H1 (cell line): ENCODE results near the gene TTC3. TPM values are rescaled to one million over a fixed set of nuclear protein-coding genes. Genes with fewer than 3 reads are reported as not detected.

Experiments
- CTCF ChIA-PET: fragments of 300-600 bp; sonication (Branson Sonifier 250); formaldehyde crosslinking; loops from one replicate; lab custom pipeline; 2021; ENCODE audit not compliant: partially characterized antibody; lab: Charles Lee
- POLR2A ChIA-PET: fragments of 300-600 bp; sonication (Branson Sonifier 250); formaldehyde crosslinking; loops from one replicate; lab custom pipeline; 2021; ENCODE audit warnings: inconsistent platforms; ENCODE audit not compliant: partially characterized antibody; lab: Charles Lee
- DNase-seq, 2 experiments: peaks; one replicate each; pipeline versions ENCODE4 v3.0.0 to v3.0.0-alpha.2; 2010 to 2022; ENCODE audit warnings: low spot score in 2 of 2, low read depth in 1 of 2, mixed read lengths in 1 of 2
- FAIRE-seq: peaks from 2 replicates; lab custom pipeline; 2011; peaks lifted over from hg19 to GRCh38; lab: Jason Lieb, UNC
- H2AFZ ChIP-seq: 2 replicates; pipeline ENCODE4 v1.8.1; 2012; ENCODE audit warnings: low read length, inconsistent platforms
- H2AK5ac ChIP-seq: 2 replicates; pipeline ENCODE4 v1.6.1; 2013; ENCODE audit warnings: low read depth, low read length
- H2BK120ac ChIP-seq: replicated peaks from 2 replicates; pipeline ENCODE3; 2013; ENCODE audit warnings: low read depth, low read length, inconsistent platforms
- H2BK12ac ChIP-seq: 2 replicates; pipeline ENCODE4 v1.6.1; 2013; ENCODE audit warnings: low read depth, low read length
- H2BK15ac ChIP-seq: 2 replicates; pipeline ENCODE4 v1.6.1; 2013; ENCODE audit warnings: low read length
- H2BK20ac ChIP-seq: 2 replicates; pipeline ENCODE4 v1.6.1; 2013; ENCODE audit warnings: low read length
- H2BK5ac ChIP-seq: 2 replicates; pipeline ENCODE4 v1.6.1; 2013; ENCODE audit warnings: low read depth, low read length
- H3K14ac ChIP-seq: 2 replicates; pipeline ENCODE4 v1.6.1; 2013; ENCODE audit warnings: inconsistent platforms; ENCODE audit not compliant: insufficient read length
- H3K18ac ChIP-seq: 2 replicates; pipeline ENCODE4 v1.6.1; 2013; ENCODE audit warnings: low read length; ENCODE audit errors: extremely low read depth
- H3K23ac ChIP-seq: 2 replicates; pipeline ENCODE4 v1.6.1; 2013; ENCODE audit warnings: inconsistent platforms; ENCODE audit not compliant: insufficient read length
- H3K23me2 ChIP-seq: 2 replicates; pipeline ENCODE4 v1.6.1; 2013; ENCODE audit warnings: low read depth, low read length
- H3K27ac ChIP-seq: 2 replicates; pipeline ENCODE4 v1.6.1; 2011; ENCODE audit warnings: low read depth, low read length, inconsistent platforms
- H3K27me3 ChIP-seq, 4 experiments: replicated peaks in 1 of 4; 1 replicate in 1 of 4; 2 replicates in 3 of 4; pipeline versions ENCODE4 v1.6.1 to v1.8.1; 2011 to 2013; ENCODE audit warnings: low read length in 3 of 4, mild to moderate bottlenecking in 3 of 4, inconsistent platforms in 2 of 4, mixed read lengths in 2 of 4, moderate library complexity in 1 of 4; ENCODE audit not compliant: control insufficient read depth in 3 of 4, insufficient read depth in 3 of 4; ENCODE audit errors: extremely low read depth in 1 of 4
- H3K36me3 ChIP-seq, 4 experiments: 2 replicates each; pipeline versions ENCODE4 v1.6.1 to v1.8.1; 2011 to 2013; ENCODE audit warnings: mild to moderate bottlenecking in 4 of 4, low read length in 3 of 4, moderate library complexity in 2 of 4, control low read depth in 1 of 4, inconsistent platforms in 1 of 4; ENCODE audit not compliant: insufficient read depth in 4 of 4, control insufficient read depth in 2 of 4
- H3K4ac ChIP-seq: replicated peaks from 2 replicates; pipeline ENCODE3; 2013; ENCODE audit warnings: low read length, low read depth, mixed read lengths, inconsistent platforms; ENCODE audit not compliant: insufficient read length
- H3K4me1 ChIP-seq, 4 experiments: replicated peaks in 1 of 4; 1 replicate in 1 of 4; 2 replicates in 3 of 4; pipeline versions ENCODE4 v1.6.1 to v1.8.1; 2011 to 2013; ENCODE audit warnings: low read length in 3 of 4, inconsistent platforms in 2 of 4, mixed read lengths in 1 of 4; ENCODE audit not compliant: insufficient read depth in 4 of 4, control insufficient read depth in 3 of 4
- H3K4me2 ChIP-seq, 2 experiments: 2 replicates each; pipeline versions ENCODE4 v1.6.1 to v1.8.1; 2011 to 2013; ENCODE audit warnings: low read depth in 2 of 2, low read length in 2 of 2, control low read depth in 1 of 2, inconsistent platforms in 1 of 2, mild to moderate bottlenecking in 1 of 2; ENCODE audit not compliant: insufficient read depth in 1 of 2
- H3K4me3 ChIP-seq, 4 experiments: fragments of 200-600, 300-600 bp in 1 of 4; sonication (generic), shearing (Covaris generic), sonication (Bioruptor Twin) in 1 of 4; 2 replicates each; pipeline versions ENCODE4 v1.5.1 to v1.8.1; 2011 to 2016; ENCODE audit warnings: low read length in 4 of 4, low read depth in 3 of 4, control low read depth in 2 of 4, inconsistent platforms in 2 of 4, mild to moderate bottlenecking in 2 of 4, mixed read lengths in 1 of 4, moderate library complexity in 1 of 4; ENCODE audit not compliant: insufficient read depth in 2 of 4; ENCODE audit errors: extremely low read depth in 1 of 4
- H3K56ac ChIP-seq: replicated peaks from 2 replicates; pipeline ENCODE3; 2013; ENCODE audit warnings: low read depth, mild to moderate bottlenecking, mixed read lengths, low read length, inconsistent platforms; ENCODE audit not compliant: insufficient read length
- H3K79me1 ChIP-seq: 2 replicates; pipeline ENCODE4 v1.6.1; 2013; ENCODE audit warnings: low read depth, low read length, control low read depth
- H3K79me2 ChIP-seq, 2 experiments: 2 replicates each; pipeline versions ENCODE4 v1.6.1 to v1.8.1; 2012 to 2013; ENCODE audit warnings: low read length in 2 of 2, mild to moderate bottlenecking in 2 of 2, inconsistent platforms in 1 of 2; ENCODE audit not compliant: insufficient read depth in 2 of 2, control insufficient read depth in 1 of 2
- H3K9ac ChIP-seq, 4 experiments: replicated peaks in 1 of 4; 1 replicate in 1 of 4; 2 replicates in 3 of 4; pipeline versions ENCODE4 v1.6.1 to v1.8.1; 2011 to 2013; ENCODE audit warnings: low read depth in 3 of 4, low read length in 3 of 4, control low read depth in 2 of 4, mild to moderate bottlenecking in 2 of 4, moderate library complexity in 2 of 4, inconsistent platforms in 1 of 4; ENCODE audit errors: extremely low read depth in 1 of 4
- H3K9me3 ChIP-seq, 2 experiments: 2 replicates each; pipeline versions ENCODE4 v1.6.1 to v1.8.1; 2012 to 2013; ENCODE audit warnings: mild to moderate bottlenecking in 2 of 2, moderate library complexity in 2 of 2, control low read depth in 1 of 2, inconsistent platforms in 1 of 2, low read depth in 1 of 2, low read length in 1 of 2, mixed read lengths in 1 of 2; ENCODE audit not compliant: insufficient read depth in 2 of 2
- H4K20me1 ChIP-seq, 2 experiments: replicated peaks in 1 of 2; 2 replicates each; pipeline versions ENCODE3 to v1.8.1; 2011 to 2013; ENCODE audit warnings: inconsistent platforms in 2 of 2, low read length in 2 of 2, mild to moderate bottlenecking in 1 of 2; ENCODE audit not compliant: insufficient read depth in 2 of 2, control insufficient read depth in 1 of 2
- H4K5ac ChIP-seq: 2 replicates; pipeline ENCODE4 v1.6.1; 2013; ENCODE audit warnings: low read length, low read depth, mixed read lengths, inconsistent platforms; ENCODE audit not compliant: insufficient read length
- H4K8ac ChIP-seq: 2 replicates; pipeline ENCODE4 v1.8.0; 2013; ENCODE audit warnings: mild to moderate bottlenecking, moderate library complexity, low read length, inconsistent platforms; ENCODE audit not compliant: insufficient read depth; ENCODE audit errors: extremely low read depth
- H4K91ac ChIP-seq: replicated peaks from 2 replicates; pipeline ENCODE3; 2013; ENCODE audit warnings: low read length, mixed read lengths, inconsistent platforms; ENCODE audit not compliant: insufficient read length
- GTF2F1 ChIP-seq: IDR thresholded peaks from 2 replicates; pipeline ENCODE4 v1.6.1; 2012; ENCODE audit warnings: low read depth, low read length, improper control_type of control experiment, borderline replicate concordance
- KDM4A ChIP-seq: IDR thresholded peaks from one replicate; pipeline ENCODE4 v1.7.1; 2012; ENCODE audit warnings: low read depth, mild to moderate bottlenecking, moderate library complexity, low read length, inconsistent platforms; ENCODE audit not compliant: severe bottlenecking
- NANOG ChIP-seq: IDR thresholded peaks from 2 replicates; pipeline ENCODE4 v1.6.1; 2011; ENCODE audit warnings: low read length, low read depth, mild to moderate bottlenecking, inconsistent platforms; ENCODE audit not compliant: insufficient read depth, poor library complexity, severe bottlenecking
- RXRA ChIP-seq: IDR thresholded peaks from 2 replicates; pipeline ENCODE4 v1.6.1; 2011; ENCODE audit warnings: low read depth, mild to moderate bottlenecking, low read length, moderate library complexity; ENCODE audit not compliant: insufficient read depth
- WGBS, 2 experiments: shearing (Covaris generic) in 1 of 2; methylation state at CpG; one replicate each; pipeline versions ENCODE4 v1.1.6 to v1.1.7; 2013 to 2015; ENCODE audit warnings: low lambda C conversion rate in 2 of 2, mixed read lengths in 2 of 2, inconsistent platforms in 1 of 2, low coverage in 1 of 2, missing lambda C conversion rate in 1 of 2; ENCODE audit not compliant: insufficient replicate concordance in 2 of 2, insufficient coverage in 1 of 2, insufficient read length in 1 of 2; ENCODE audit errors: extremely low coverage in 1 of 2, missing lambda C conversion rate in 1 of 2; 5-methylcytosine and 5-hydroxymethylcytosine counted together
- polyA plus RNA-seq, 7 experiments: library from polyadenylated mRNA; depleted of rRNA in 3 of 7; stranded (reverse) in 5 of 7; unstranded in 2 of 7; fragments of >200 nt in 5 of 7; fragments of 200-250 nt in 2 of 7; gene quantifications; 1 replicate in 5 of 7; 2 replicates in 1 of 7; 4 replicates in 1 of 7; pipeline versions ENCODE4 v1.2.1 to v1.2.3, GENCODE V29; 2011 to 2013; ENCODE audit warnings: missing spikeins in 2 of 7, mixed read lengths in 2 of 7
- total RNA-seq: library from RNA; stranded (reverse); fragmentation: NEBNext Ultra II Directional; extraction: Animal tissue kit (Norgen Biotek cat#: 25700); gene quantifications from 2 replicates; pipeline ENCODE4 v1.2.1, GENCODE V29; 2021

The TTC3 gene
- total and polyA plus RNA-seq, 2 of the 8 experiments (the other 6 are each of a cell fraction or from before 2014, with no cell fraction given), result 11.0 to 36.2 TPM

DNA sequence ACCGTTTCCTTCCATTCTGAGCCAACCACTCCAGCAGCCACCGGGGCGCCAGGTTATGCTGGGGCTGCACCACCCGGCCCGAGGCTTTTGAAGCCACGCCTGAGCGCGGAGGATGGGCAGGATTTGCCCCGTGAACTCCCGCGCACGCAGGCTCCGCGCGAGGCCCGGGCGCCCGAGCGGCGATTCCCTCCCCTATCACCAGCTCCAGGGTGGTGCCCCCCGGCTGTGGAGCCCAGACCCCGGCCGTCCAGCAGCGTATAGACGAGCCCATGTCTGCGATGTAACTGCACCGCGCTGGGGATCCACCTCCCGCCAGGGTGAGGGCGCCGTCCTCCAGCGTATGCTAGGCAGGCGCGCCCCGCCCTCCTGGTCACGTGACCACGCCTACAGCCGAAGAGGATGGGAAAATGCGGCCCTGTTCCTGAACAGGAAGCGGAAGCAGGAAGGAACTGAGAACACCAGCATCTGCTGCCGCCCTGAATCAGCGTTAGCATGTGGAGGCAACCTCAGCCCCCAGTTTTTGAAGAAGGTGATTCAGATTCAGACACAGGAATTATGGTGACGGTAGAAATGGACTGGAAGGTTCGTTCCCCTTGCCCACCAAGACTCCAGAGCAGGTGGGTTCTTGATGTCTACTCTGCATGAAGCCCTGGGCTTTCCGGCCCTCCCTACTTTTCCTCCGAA lies 148.1 kb downstream of the TTC3 start:
- Histone ChIP-seq H2AK5ac (no peak overlapping the region), H3K79me2 (no peaks in the 10 kb centered on the region), H3K9ac (no peak overlapping the region), H3K14ac (no peak overlapping the region), H4K91ac (no peak overlapping the region), H3K9me3 (no peaks in the 10 kb centered on the region; a peak in 1 of 4 replicates), H3K27ac (no peak overlapping the region), H2BK20ac (no peak overlapping the region), H3K4me1 (no peaks in the 10 kb centered on the region), H4K20me1 (no peaks in the 10 kb centered on the region), H2BK15ac (no peak overlapping the region), H2BK5ac (no peak overlapping the region), H2AFZ (no peak overlapping the region), H4K8ac (peak overlapping the region; percentile 86; the same call in 1 of the 2 replicates), H3K56ac (no peak overlapping the region), H2BK120ac (no peak overlapping the region), H3K79me1 (no peaks in the 10 kb centered on the region), H4K5ac (no peak overlapping the region), H3K27me3 (no peaks in the 10 kb centered on the region), H3K4me3 (peak overlapping the region in 2 of 4 experiments; percentile 41 to 43; a peak in 4 of 8 replicates), H3K4me2 (peak overlapping the region in 1 of 2 experiments; percentile 70; a peak in 2 of 4 replicates), H3K18ac (peak overlapping the region; percentile 17; the same call in 1 of the 2 replicates), H2BK12ac (no peak overlapping the region), H3K23ac (no peak overlapping the region), H3K4ac (no peak overlapping the region), H3K36me3 (peaks cover 13 to 30% (median 22%) of the 10 kb centered on the region in 4 experiments; a peak in 7 of 8 replicates), H3K23me2 (no peaks in the 10 kb centered on the region)
- DNase-seq, result peak; percentile 64 to 87
- FAIRE-seq, result no peak
- WGBS, 2 experiments, result 87% methylated on average over 45 of the region's 46 CpGs; no CpG with 5 or more reads in 1 of the 2 experiments
- ChIA-PET CTCF (interaction anchor here (0.7 to 0.9 kb wide), 2 partner anchors 9 to 13 kb away, joined by 3 read pairs; no protein-coding TSS in a partner anchor), POLR2A (interaction anchor here (0.5 to 1.0 kb wide), 3 partner anchors 26 to 411 kb away, joined by 3 to 4 read pairs (median 3); no protein-coding TSS in a partner anchor)
- no peak for TF ChIP-seq NANOG
- TF ChIP-seq RXRA, result no peak
- TF ChIP-seq GTF2F1, result peak; percentile 67
- TF ChIP-seq KDM4A, result peak; percentile 27
